Breast epithelium (tissue), 4 donors: ENCODE results near the gene LRRC75B. TPM values are rescaled to one million over a fixed set of nuclear protein-coding genes. Genes with fewer than 3 reads are reported as not detected.
A peak's percentile ranks its signal among the peaks of the same experiment; 100 is the strongest.
"Not testable (repeated sequence)": the region's sequence is repeated elsewhere in the genome, so short reads cannot be mapped to it uniquely, and the experiment has no call there.

Source experiments
- DNase-seq, 2 donors: peaks; one replicate each; pipeline ENCODE4 v3.0.0-alpha.2; 2019; ENCODE audit warnings: low spot score in 2 of 2
- H3K27ac ChIP-seq, 2 donors: fragments of 200-600 bp; sonication (generic) in 1 of 2; one replicate each; pipeline ENCODE4 v1.5.1; 2016 to 2019; ENCODE audit warnings: mild to moderate bottlenecking in 1 of 2
- H3K27me3 ChIP-seq, 2 donors: fragments of 200-600 bp; sonication (generic) in 1 of 2; one replicate each; pipeline versions ENCODE4 v1.5.1 to v1.6.0; 2017 to 2019; ENCODE audit warnings: control low read depth in 1 of 2, mild to moderate bottlenecking in 1 of 2
- H3K36me3 ChIP-seq: fragments of 200-600 bp; one replicate; pipeline ENCODE4 v1.5.1; 2019
- H3K4me1 ChIP-seq, 2 donors: fragments of 200-600 bp; sonication (generic); one replicate each; pipeline ENCODE4 v1.5.1; 2016 to 2019; ENCODE audit warnings: control low read depth in 1 of 2
- H3K4me3 ChIP-seq, 3 donors: fragments of 200-600 bp; sonication (generic); 1 replicate in 2 of 3; 2 replicates in 1 of 3; pipeline ENCODE4 v1.5.1; 2016 to 2019; ENCODE audit warnings: mild to moderate bottlenecking in 3 of 3, moderate library complexity in 2 of 3
- H3K9me3 ChIP-seq, 2 donors: fragments of 200-600 bp; sonication (generic) in 1 of 2; one replicate each; pipeline ENCODE4 v1.5.1; 2016 to 2019; ENCODE audit warnings: control low read depth in 1 of 2
- POLR2A ChIP-seq: fragments of 450-650 bp; IDR thresholded peaks from one replicate; pipeline ENCODE4 v1.6.1; 2016; ENCODE audit warnings: antibody characterized with exemption, mild to moderate bottlenecking, moderate library complexity
- POLR2AphosphoS5 ChIP-seq, 3 donors: sonication (generic); formaldehyde crosslinking; IDR thresholded peaks; one replicate each; pipeline ENCODE4 v1.6.1; 2017; ENCODE audit warnings: antibody characterized with exemption in 3 of 3
- intact Hi-C: fragments of 100-400 bp; cut with DNase I; formaldehyde crosslinking; loops from one replicate; pipeline ENCODE4 v1.15.1; 2023; ENCODE audit warnings: low total_unique reads
- total RNA-seq, 3 donors: library from RNA; depleted of rRNA; stranded (reverse); fragments of >200 nt; gene quantifications; one replicate each; pipeline ENCODE4 v1.1.0, GENCODE V29; 2016

LRRC75B gene
- 10 to 100 TPM; 10.7 to 23.1 (median 20.0) TPM for total RNA-seq

- TF ChIP-seq POLR2AphosphoS5 (IDR thresholded peaks at IDR 0.05) (peak in 2 of 3 donors; percentile 19 to 49), POLR2A (no peak)
- intact Hi-C loops = no loop called here
- H3K4me3 ChIP-seq = peak within 1 kb of the TSS; percentile 68 to 92 (median 70)
- H3K9me3 ChIP-seq = no peaks in the 10 kb centered on the region
- H3K36me3 ChIP-seq = no peaks in the 10 kb centered on the region
- H3K27me3 ChIP-seq = no peaks in the 10 kb centered on the region
- H3K4me1 ChIP-seq = peaks cover 13 to 45% of the 10 kb centered on the region in 2 donors
- DNase-seq = peak; percentile 77 to 81
- H3K27ac ChIP-seq = peak within 1 kb of the TSS; percentile 82 to 88
These were observed at the start of gene LRRC75B for GRCh38 chr22:24592851-24593558. TSS of gene LRRC75B (minus strand) at chr22:24593073. CDS start at chr22:24593039, 34 bp downstream.

GRCh38 chr22:24642307-24642706 lies 49.4 kb upstream of the LRRC75B start:
- H3K36me3 ChIP-seq, H3K9me3 ChIP-seq, H3K4me3 ChIP-seq, H3K27ac ChIP-seq, intact Hi-C loops, H3K4me1 ChIP-seq, DNase-seq, H3K27me3 ChIP-seq: not testable (repeated sequence)

GRCh38 chr22:24636513-24636912 lies 43.6 kb upstream of the LRRC75B start:
- H3K9me3 ChIP-seq, DNase-seq, H3K27me3 ChIP-seq, H3K4me1 ChIP-seq, H3K27ac ChIP-seq, H3K4me3 ChIP-seq, intact Hi-C loops, H3K36me3 ChIP-seq: not testable (repeated sequence)

GRCh38 chr22:24634776-24635389 lies 42.0 kb upstream of the LRRC75B start:
- intact Hi-C loops = not testable (repeated sequence)

GRCh38 chr22:24633231-24634023 lies 40.6 kb upstream of the LRRC75B start:
- H3K36me3 ChIP-seq, DNase-seq, H3K4me1 ChIP-seq, H3K4me3 ChIP-seq, H3K27me3 ChIP-seq, intact Hi-C loops, H3K9me3 ChIP-seq: not testable (repeated sequence)
- peak overlapping the region in 1 of 2 donors; percentile 32 for H3K27ac ChIP-seq

More at GRCh38 chr22:24634776-24635389, 42.0 kb upstream of the LRRC75B start:
- H3K4me3 ChIP-seq, DNase-seq, H3K27me3 ChIP-seq, H3K27ac ChIP-seq, H3K4me1 ChIP-seq, H3K36me3 ChIP-seq, H3K9me3 ChIP-seq: not testable (repeated sequence)

- H3K27ac ChIP-seq, H3K4me1 ChIP-seq, DNase-seq, H3K9me3 ChIP-seq, intact Hi-C loops, H3K4me3 ChIP-seq, H3K36me3 ChIP-seq, H3K27me3 ChIP-seq: not testable (repeated sequence)
These were observed 39.8 kb upstream of the LRRC75B start for GRCh38 chr22:24632642-24633041.

- H3K36me3 ChIP-seq, DNase-seq, H3K9me3 ChIP-seq, H3K4me1 ChIP-seq, intact Hi-C loops, H3K27me3 ChIP-seq: not testable (repeated sequence)
- Histone ChIP-seq H3K27ac (peak overlapping the region in 1 of 2 donors; percentile 63), H3K4me3 (peak overlapping the region in 1 of 3 donors; percentile 19)
These were observed 38.7 kb upstream of the LRRC75B start for GRCh38 chr22:24631430-24632122.

- peak overlapping the region in 1 of 2 donors; percentile 63 for H3K27ac ChIP-seq
- H3K4me1 ChIP-seq, H3K36me3 ChIP-seq, H3K4me3 ChIP-seq, H3K9me3 ChIP-seq, intact Hi-C loops, H3K27me3 ChIP-seq, DNase-seq: not testable (repeated sequence)
These were observed 38.0 kb upstream of the LRRC75B start for GRCh38 chr22:24630812-24631427.
